HG02981 (cell line): ENCODE data around the gene TNS1.
"Not testable (repeated sequence)": the region's sequence is repeated elsewhere in the genome, so short reads cannot be mapped to it uniquely, and the experiment has no call there.

Experiments used
- ATAC-seq: cut with Tn5 transposase; IDR thresholded peaks from one replicate; pipeline ENCODE4 v1.9.1; 2021; ENCODE audit warnings: mild to moderate bottlenecking, moderate library complexity; ENCODE audit not compliant: unreplicated experiment

The TNS1 gene

DNA sequence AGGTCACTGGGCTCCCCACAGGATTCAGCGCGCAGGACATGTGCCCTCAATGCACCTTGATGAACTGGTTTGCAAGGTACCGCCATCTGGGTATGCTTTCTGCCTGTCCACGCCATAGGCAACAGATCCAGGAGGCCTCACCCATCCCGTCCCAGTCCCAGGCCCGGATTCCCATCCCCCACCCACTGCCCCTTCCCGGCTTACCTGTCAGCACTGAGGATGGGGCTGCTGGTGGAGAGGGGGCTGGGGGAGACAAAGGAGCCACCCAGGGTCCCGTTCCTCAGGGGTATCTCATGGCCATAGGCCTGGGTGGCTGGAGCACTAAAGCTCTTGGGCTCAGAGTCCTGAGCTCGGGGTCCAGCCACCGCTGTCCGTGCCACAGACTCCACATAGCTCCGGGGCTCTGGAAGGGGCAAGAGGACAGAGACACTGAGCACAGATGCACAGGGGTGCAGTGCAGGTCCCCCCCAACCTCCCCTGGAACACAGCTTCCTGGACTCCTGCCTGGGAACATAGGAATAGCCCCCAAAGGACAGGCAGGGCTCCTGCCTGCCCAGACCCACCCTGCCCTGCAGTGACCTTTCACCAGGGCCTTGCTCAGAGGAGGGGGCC, 181.2 kb downstream of the TNS1 start:
- ATAC-seq: no peak

DNA sequence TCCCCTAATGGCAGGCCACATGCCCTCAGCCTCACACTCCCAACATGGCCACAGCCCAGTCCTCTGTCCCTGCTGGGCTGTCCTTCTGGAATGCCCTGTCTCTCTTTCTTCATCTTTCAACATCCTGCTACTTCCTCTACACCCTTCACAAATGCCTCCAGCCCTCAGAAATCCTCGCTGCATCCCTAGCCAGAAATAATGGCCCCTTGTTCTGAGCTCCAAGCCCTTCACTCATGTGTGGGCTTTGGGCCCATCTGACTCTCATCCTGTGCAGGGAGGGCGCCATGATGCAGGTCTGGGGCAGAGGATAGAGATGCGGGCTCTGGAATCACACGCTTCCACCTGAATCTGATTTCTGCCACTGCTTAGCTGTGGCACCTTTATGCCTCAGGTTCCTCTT, 181.9 kb downstream of the TNS1 start:
- no peak for ATAC-seq

DNA sequence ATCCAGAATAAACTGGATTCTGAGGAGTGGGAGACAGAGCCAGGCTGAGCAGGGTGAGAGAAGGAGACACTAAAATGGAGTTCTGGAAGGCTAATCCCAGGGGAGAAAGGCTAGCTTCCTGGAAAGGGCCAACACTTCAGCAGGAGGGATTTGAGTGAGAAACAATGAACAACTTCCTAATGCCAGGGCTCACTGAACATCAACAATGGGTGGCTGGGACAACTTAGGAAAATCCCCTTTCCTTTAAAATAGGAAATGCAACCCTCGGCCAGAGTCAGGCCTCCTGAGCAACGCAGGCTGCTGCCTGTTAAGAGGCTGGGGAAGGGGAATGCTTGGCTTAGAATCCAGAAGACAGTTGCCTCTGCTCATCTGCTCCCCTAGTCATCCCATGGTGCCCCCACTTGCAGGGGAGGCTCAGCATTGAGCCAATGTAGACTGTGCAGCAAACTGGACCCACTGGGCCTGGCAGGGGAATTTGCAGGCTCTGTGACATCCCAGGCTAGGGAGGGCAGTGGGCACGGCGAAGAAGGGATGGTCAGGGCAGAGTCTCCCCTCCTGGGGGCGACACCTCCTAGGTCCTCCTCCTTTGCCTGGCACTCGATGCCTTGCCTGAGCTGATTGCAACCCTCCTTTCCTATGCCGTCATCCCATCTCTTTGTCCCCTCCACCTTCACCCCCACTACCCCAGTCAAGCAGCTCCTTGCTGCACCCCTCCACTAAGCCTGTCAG, 182.5 kb downstream of the TNS1 start:
- ATAC-seq: no peak

DNA sequence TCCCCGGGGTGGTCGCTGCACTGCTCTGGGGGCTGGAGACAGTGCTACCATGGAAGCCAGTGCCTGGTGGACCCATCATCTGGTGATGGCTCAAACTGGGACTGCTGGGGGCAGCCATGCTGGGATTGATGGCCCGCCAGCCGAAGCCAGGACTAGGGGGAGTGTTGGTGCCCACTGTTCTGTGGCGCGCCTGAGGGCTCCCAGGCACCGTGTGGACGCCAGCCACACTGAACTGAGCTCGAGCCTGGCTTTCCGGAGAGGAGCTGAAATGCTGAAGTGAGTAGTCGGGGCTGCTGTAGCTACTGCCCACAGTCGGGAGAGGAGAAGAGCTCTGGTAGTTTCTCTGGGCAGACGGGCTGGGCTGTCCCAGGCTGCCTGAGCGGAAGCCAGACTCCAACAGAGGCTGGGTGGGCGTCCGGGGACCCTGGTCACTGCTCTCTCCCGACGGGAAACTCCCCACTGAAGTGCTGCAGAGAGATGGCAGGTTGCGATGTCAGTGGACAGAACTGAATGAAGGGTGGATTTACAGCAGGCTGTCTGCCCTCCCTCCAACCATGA, 184.4 kb downstream of the TNS1 start:
- ATAC-seq: no peak

DNA sequence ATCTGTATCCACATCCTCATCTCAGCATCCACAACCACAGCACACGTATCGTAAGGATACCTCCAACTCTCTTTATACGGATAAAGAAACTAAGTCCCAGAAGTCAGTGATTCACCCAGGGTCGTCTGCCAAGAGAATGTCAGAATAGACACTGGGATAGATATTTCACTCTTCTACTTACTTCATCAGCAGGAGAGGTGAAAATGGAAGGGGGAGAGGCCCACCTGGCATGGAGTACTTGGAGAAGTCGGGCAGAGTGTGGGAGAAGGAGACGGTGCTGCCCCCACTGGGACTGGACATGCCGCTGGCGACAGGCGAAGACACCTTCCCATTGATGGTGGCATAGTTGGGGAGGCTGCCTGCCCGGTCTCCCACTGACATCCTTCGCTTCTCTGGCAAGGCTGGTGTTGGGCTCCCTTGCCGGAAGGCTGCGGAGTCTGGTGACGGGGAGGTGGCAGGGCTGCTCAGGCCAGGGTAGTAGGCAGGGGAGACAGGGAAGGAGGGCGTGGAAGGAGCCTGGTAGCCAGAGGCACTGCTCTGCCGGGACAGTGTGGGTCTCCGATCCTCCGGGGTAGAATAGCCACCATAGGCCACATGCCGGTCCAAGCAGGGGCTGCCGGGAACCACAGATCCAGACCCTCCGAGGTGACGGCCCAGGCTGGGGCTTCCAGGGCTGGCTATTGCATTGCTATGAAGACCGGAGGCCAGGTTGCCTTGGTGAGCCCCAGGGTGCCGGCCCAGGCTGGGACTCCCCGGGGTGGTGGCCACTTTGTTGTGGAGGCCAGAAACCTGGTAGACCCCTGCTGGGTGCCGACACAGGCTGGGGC, 185.1 kb downstream of the TNS1 start:
- no peak for ATAC-seq

DNA sequence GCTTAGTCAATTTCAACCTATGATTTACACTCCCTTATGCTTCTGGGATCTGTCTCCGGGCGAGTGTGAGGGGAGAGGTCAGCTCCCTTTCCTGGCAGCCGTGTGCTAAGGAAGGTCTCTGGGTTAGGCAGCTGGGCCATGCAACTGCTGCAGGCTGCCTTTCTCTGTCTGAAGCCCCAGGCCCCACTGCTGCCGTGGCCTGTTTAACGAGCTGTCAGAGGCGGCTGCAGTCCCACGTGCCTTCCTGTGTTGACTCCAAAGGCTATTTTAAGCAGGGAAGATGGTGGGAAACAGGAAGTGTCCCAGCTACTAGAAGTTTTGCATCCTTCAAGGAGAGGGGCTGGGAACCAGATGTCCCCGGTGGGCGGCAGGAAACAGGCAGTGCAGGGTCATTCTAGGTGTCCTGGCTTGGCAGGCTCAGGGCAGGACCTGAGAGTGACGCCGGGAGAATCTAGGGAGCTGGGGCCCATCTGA, 186.4 kb downstream of the TNS1 start:
- no peak for ATAC-seq

DNA sequence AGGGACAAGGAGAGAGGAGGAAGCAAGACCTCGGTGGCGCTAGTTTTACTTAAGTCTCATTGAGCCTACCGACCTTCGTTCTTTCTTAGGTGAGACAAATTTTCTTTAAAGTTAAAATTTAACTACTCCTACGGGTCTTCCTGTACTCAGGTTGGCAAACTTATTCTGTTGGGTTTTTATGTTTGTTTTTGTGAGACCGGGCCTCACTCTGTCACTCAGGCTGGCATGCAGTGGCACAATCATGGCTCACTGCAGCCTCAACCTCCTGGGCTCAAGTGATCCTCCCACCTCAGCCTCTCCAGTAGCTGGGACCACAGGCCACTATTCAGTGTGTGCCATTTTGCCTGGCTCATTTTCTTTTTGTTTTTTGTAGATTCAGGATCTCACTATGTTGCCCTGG, 189.0 kb downstream of the TNS1 start:
- no peak for ATAC-seq

DNA sequence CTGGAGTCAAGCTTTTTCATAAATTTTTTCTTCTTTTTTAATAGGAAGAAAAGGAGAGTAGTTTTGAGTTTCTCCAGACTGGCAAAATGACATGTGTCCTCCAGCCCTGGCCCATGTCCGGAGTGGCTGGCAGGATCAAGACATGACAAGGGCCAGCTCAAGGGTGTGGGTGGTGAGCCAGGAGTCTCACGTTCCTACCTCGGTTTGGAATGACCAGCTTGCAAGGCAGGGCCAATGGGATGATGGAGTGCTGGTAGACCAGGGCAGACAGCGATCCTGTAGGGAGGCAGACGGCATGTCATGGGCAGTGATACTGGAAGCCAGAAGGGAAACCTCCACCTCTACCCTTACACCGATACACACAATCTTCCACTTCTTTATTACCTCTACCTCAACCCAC, 190.6 kb downstream of the TNS1 start:
- no peak for ATAC-seq

DNA sequence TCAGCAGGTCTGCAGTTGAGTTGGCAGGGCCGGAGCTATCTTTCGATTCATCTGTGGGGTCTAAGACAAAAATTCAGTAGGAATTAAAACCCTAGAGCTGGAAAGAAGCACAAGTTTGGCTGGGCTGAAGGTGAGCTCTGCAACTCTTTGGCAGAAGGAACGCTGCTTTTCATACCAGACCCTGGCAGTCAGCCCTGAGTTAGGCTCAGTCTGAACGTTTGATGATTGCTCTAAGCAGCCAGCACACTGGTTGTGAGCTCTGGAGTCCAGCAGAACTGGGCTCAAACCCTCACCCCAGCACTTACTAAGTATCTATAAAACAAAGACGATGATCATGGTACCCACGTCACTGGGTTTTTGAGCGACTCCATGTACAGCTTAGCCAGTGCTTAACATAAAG, 192.5 kb downstream of the TNS1 start:
- ATAC-seq: no peak

DNA sequence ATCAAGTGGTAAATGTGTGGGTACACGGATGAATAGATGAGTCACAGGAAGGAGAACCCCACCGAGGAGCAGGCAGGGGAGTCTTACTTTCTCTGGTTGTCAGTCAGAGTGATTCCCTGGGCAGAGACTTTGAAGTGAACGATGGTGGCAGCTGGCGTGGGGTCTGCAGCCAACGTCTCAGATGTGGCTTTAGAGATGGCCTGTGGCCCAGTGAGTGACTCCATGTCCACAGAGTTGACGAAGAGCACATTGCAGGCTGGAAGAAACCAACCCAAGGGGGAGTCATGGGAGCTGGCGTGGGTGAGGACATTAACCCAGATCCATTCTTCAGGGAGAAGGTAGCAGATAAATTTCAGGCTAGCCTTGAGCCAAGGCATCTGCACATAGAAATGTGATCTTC, 193.1 kb downstream of the TNS1 start:
- no peak for ATAC-seq

DNA sequence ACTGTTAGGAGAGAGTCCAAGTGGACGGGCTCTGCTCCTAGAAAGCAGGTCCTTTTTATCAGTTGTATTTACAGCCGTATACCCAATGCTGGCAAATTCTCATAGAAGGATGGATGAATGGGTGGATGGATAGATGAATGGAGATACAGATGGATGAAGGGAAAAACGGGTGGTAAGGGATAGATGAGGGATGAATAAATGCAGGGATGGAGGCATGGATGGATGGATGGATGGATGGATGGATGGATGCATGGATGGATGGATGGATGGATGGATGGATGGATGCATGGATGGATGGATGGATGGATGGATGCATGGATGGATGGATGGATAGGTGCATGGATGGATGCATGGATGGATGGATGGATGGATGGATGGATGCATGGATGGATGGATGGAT, 193.8 kb downstream of the TNS1 start:
- not testable (repeated sequence) for ATAC-seq

DNA sequence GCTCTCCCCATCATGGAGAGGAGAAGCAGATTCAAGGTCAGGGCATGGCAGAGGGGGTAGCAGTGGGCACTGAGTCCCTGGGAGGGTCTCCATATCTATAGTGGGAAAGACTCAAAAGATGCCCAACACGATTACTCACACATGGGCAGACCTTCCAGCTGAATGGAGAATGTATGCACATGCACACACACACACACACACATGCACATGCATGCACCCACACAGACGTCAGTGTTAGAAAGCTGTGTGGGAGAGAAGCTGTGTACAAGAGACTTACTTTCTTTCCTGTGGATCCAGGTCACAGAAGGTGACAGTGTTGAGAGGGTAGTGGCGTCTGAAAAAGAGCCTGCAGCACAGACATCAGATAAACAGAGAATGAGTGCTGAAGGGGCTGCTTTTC, 194.5 kb downstream of the TNS1 start:
- ATAC-seq: no peak

DNA sequence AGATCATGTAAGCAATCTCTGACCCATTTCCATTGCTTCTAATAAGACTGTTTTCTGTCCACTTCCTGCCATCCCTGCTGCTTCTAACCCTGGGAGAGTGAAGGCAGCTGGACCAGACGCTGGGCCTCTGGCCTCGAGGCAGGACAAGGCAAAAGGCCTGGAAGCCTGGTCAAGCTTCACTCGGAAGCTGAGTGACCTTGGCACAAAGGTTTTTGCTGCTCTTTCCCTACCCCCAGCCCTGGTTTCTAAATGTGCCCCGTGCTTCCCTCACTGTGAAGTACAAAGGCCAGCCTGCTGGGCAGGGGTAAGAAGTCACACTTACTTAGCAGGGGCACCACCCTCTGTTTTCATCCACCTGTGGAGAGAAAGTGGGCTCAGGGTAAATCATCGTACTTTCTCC, 195.0 kb downstream of the TNS1 start:
- no peak for ATAC-seq

DNA sequence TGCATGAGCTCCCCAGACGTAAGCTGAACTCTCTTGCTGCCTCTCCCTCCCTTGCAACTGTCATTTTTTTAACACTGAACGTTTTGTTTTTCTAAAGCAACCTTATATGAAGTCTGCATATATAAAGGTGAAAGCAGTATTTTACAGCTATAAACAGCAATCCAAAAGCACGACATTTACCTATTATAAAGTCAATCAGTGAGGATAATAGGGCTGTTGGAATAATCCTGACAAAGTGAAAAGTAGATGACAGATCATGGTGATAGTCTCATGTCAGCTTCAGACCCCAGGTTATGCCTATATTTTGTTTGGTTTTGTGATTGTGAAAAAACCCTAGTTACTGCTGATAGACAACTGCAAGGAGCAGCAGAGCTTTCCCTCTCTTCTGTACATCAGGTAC, 195.8 kb downstream of the TNS1 start:
- no peak for ATAC-seq

DNA sequence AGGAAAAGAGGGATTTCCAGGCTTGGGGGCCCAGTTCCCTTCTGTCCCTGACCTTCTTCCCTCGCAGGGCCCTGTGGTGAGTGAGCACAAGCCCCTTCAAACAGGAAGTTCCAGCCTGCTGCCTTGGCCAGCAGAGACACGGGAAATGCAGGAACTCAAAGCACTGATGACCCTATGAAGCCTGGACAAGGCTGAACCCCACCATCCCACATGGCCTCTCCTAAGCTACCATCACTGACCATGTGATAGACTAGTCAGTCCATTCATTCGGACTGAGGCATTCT, 196.4 kb downstream of the TNS1 start:
- no peak for ATAC-seq

DNA sequence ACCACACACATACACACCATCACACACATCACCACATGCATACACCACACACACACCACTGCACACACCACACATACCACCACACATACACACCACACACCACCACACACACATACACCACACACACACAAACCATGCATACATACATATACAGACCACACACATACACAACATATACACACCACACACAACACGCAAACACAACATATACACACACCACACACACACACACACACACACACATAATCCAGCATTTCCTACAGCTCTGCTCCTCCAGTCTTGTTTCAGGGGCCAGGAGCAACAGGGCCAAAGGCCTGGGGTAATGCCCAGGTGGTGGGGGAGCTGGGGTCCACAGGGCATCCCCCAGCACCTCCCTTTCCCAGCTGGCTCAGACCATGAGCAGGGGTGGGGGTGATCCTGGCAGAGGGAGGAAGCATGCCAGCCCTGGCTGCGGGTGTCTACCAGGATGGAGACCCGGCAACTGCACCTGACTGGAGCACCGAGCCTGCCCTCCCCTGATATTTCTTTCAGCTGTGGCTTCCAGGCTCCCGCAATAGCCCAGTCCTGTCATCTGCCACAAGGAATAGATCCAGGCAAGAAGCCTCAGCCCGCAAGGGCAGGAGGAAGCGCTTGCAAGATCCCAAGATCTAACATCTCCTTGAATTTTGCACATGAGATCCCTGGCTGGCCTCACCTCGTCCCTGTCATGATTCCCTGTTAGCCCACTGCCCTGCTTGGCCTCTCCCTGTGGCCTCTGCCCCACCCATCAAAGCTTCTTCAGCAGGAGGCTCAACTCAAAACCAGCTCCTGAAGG, 196.9 kb downstream of the TNS1 start:
- no peak for ATAC-seq

DNA sequence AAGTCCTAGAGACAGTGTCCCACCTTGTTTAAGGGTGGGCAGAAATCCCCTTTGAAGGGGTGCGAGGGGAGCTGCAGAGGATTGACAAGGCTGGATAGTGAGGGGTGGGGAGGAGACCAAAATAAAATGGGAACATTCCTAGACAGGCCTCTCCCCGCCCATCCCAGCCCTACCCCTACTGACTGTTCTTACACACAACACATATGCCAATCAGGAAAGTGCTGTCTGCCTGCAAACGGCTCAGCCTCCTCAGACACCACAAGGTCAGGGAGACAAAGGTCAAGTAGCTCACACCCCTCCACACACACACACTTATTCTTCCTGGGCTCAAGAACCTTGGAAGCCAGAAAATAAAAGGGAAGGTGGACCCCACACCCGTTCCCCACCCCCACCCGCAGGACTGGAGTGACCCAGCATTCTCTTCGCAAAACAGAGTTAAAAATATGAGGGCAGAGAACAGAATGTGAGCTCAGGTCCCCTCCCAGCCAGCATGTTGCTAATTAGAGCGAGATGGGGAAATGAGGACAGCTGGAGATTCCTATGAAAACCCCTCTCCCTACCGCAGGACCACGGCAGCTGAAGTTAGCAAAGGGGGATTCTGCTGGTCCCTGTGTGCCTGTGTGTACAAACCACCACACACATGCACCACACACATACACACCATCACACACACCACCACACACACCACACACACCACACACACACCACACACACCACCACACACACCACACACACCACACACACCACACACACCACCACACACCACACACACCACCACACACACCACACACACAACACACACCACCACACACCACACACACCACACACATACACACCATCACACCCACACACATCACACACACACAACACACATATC, 197.8 kb downstream of the TNS1 start:
- ATAC-seq: no peak

DNA sequence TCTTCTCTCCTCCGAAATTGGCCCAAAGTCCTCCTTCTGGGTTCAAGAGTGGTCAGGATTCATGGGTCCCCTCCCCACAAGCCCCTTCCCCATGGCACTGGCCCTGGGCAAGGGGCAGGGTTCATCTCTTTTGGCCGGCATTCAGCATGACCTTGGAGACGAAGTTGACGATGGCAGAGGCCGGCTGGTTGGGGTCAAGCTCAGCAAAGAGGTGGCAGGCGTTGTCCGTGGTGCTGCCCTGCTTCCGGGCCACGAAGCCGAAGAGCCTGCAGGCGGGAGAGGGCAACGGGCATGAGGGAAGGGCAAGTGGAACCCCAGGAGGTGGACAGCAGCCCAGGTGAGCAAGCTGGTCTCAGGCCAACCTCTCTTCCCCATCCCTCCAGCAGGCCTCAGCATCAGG, 198.5 kb downstream of the TNS1 start:
- no peak for ATAC-seq

DNA sequence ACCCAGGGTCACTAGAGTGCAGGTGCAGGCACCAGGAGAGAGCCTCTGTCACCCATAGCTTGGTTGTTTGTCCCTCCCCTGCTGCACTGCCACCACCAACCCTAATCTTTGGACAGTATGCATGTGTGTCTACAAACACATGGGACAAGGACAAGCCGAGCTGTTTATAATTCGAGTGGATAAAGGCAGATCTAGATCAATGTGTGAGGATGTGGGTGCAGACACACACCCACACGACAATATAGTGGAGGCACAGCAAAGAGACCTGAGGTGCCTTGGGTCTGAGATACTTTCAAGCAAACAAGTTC, 199.2 kb downstream of the TNS1 start:
- ATAC-seq: no peak
